C4-2B (cell line): ENCODE data around the gene SCN2B.
A peak's percentile ranks its signal among the peaks of the same experiment; 100 is the strongest.

ENCODE experiments used
- H3K27ac ChIP-seq: fragments of 450-650 bp; 2 replicates; pipeline ENCODE4 v1.5.1; 2017
- ZFX ChIP-seq: fragments of 450-650 bp; IDR thresholded peaks from 2 replicates; pipeline ENCODE4 v1.6.1; 2017
- TF ChIP-seq, protein P1 (sequence below): fragments of 450-650 bp; conservative IDR thresholded peaks from 2 replicates; pipeline ENCODE4 v1.5.1; 2017; ENCODE audit warnings: mild to moderate bottlenecking

SCN2B gene

DNA sequence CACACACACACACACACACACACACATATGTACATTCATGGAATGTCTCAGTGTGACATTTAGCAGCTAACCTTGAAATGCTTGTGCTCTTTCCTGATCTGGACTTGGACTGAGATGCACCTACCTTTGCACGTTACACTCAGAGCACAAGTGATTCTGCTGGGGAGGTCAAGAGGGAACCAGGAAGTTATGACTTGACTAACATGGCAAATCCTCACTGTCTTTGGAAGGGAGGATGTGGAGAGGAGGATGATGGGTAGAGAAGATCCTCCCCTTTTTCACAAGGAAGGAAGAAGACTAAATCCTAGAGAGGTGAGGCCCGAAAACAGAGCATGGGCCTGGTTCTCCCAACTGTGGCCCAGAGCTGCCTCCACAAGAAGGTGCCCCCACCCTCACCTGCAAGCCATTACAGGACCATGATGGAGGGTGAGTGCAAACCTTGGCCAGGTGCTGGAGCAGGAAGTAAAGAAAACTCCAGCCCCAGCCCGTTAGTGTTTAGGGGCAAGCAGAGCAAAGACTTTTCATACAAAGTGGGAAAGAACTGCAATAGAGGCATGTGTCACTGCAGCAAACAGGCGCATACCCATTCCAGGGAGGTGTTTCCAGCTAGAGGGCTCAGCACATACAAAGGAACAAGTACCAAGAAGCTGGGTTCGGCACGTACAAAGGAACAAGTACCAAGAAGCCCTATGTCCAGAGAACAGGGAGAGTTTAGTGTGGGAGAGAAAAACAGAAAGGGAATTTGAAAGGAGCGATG, 50.2 kb downstream of the SCN2B start:
- H3K27ac ChIP-seq: peak overlapping the region; percentile 30; the same call in 1 of the 2 replicates
- no peak for TF ChIP-seq ZFX
- TF ChIP-seq, protein P1, sequence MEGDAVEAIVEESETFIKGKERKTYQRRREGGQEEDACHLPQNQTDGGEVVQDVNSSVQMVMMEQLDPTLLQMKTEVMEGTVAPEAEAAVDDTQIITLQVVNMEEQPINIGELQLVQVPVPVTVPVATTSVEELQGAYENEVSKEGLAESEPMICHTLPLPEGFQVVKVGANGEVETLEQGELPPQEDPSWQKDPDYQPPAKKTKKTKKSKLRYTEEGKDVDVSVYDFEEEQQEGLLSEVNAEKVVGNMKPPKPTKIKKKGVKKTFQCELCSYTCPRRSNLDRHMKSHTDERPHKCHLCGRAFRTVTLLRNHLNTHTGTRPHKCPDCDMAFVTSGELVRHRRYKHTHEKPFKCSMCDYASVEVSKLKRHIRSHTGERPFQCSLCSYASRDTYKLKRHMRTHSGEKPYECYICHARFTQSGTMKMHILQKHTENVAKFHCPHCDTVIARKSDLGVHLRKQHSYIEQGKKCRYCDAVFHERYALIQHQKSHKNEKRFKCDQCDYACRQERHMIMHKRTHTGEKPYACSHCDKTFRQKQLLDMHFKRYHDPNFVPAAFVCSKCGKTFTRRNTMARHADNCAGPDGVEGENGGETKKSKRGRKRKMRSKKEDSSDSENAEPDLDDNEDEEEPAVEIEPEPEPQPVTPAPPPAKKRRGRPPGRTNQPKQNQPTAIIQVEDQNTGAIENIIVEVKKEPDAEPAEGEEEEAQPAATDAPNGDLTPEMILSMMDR: no peak

DNA sequence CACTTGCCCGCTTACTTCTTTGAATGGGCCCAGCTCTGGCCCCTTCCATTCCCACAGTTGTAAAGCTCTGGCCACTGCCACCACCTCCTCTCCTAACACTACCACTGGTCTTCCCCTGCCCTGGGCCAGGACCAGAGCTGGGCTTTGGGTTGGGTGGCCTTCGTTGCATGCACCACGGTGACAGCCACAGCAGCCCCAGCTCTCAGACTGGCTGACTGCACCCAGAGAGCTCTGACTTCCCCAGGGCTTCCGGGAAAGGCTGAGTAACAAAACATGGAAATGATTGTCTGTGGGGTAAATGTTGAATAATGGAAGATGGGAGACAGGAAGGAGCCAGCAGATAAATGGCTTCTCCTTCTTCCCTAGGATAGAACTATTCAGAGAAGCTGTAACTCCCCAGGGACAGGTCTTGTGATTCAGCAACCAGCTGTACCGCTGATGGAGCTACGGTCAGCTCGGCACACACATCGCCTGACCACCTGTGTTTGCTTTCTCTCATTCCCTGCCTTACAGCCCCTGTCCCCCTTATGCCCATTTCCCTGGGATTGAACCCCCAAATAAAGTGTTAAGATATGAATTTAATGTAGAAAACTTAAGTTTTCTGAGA, 51.4 kb downstream of the SCN2B start:
- H3K27ac ChIP-seq: no peak overlapping the region
- no peak for TF ChIP-seq ZFX
- TF ChIP-seq, protein P1: no peak

DNA sequence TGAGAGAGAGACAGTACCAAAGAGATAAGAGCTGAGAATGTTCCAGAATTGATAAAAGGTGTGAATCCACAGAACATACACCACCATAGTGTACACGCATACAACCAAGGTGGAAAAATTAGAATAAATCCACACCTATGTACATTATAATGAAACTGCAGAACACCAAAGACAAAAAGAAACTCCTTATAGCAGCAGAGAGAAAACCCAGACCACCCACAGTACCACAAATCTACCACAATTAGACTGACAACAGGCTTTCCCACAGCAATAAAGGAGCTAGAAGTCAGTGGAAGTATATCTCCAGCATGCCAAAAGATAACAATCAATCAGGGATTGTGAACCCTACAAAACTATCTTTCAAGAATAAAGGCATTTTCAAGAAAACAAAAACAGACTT, 55.6 kb downstream of the SCN2B start:
- TF ChIP-seq, protein P1: no peak
- TF ChIP-seq ZFX: no peak
- no peak overlapping the region for H3K27ac ChIP-seq

DNA sequence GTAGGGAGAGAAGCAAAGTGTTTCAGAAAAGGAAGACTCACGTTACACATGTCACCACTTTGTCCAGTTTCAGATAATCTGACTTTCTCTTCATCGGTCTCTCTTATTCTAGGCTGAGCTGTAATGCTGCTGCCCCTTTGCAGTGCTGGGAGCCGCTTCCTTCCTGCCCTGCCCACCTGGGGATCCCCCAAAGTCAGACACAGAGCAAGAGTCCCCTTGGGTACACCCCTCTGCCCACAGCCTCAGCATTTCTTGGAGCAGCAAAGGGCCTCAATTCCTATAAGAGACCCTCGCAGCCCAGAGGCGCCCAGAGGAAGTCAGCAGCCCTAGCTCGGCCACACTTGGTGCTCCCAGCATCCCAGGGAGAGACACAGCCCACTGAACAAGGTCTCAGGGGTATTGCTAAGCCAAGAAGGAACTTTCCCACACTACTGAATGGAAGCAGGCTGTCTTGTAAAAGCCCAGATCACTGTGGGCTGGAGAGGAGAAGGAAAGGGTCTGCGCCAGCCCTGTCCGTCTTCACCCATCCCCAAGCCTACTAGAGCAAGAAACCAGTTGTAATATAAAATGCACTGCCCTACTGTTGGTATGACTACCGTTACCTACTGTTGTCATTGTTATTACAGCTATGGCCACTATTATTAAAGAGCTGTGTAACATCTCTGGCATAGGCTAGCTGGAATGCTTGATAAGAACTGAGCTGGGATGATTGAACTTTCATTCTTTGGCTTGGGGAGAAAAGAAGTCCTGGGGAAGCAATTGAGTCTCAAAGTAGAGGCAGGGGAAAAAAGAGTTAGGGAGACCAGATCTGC, 58.4 kb downstream of the SCN2B start:
- no peak overlapping the region for H3K27ac ChIP-seq
- no peak for TF ChIP-seq ZFX
- TF ChIP-seq, protein P1: no peak

DNA sequence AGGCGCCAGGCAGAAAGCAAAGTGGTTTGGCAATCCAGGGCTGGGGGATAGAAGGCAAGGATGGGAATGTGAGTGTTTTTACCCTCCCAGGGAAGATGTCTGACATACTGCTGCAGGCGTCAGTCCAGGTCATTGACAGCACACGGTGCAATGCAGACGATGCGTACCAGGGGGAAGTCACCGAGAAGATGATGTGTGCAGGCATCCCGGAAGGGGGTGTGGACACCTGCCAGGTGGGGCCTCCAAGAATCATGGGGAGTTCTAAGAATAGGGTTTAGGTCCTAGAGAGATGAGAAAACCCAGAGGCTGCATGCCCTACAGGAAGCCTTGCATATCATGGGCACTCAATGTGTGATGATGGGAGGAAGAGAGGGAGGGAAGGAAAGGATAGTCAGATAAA, 61.4 kb downstream of the SCN2B start:
- TF ChIP-seq, protein P1: no peak
- no peak for TF ChIP-seq ZFX
- no peak overlapping the region for H3K27ac ChIP-seq

DNA sequence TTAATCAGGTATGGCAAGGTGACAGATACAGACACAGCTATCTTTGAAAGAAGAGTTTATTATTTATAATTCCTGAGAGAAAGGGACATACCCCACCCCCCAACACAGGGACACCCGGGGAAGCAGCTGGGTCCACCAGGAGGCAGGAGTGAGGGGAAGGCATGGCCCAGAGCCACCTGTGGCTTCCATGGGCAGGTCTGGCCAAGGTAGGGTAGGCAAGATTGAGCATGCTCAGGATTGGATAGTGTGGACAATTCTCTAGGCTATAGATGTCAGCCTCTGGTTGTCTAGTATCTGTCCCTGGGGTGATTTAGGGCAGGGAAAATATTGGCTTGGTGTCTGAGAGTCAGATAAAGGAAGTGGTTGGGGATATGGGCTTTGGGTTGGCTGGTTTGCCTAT, 62.2 kb downstream of the SCN2B start:
- no peak for TF ChIP-seq ZFX
- TF ChIP-seq, protein P1: no peak
- no peak overlapping the region for H3K27ac ChIP-seq
